GM12878 (cell line): ENCODE results near the gene SLC1A2. TPM values are rescaled to one million over a fixed set of nuclear protein-coding genes. Genes with fewer than 3 reads are reported as not detected.

ENCODE experiments used
- ATAC-seq: fragments of 200-7000 bp; cut with Tn5 transposase; 3 replicates; pipeline ENCODE4 v1.9.1; 2020; ENCODE audit warnings: mild to moderate bottlenecking, moderate library complexity
- BruUV-seq: library from RNA; stranded (reverse); fragments of 400-500 nt; replicated peaks from 2 replicates; lab custom pipeline; 2021; lab: Mats Ljungman, UMichigan
- CTCF ChIA-PET: fragments of 300-600 bp; sonication (Branson Sonifier 250); formaldehyde crosslinking; extraction: SDS; loops from one replicate; lab custom pipeline; 2021; ENCODE audit warnings: inconsistent platforms; lab: Yijun Ruan, JAX
- POLR2A ChIA-PET: fragments of 350-600 bp; formaldehyde crosslinking; extraction: SDS; loops from one replicate; lab custom pipeline; 2021; ENCODE audit warnings: inconsistent platforms; lab: Charles Lee
- RAD21 ChIA-PET: fragments of 300-600 bp; sonication (Branson Sonifier 250); formaldehyde crosslinking; loops from one replicate; lab custom pipeline; 2023; ENCODE audit warnings: antibody characterized with exemption; ENCODE audit not compliant: unreplicated experiment; lab: Charles Lee
- SMC1A ChIA-PET: fragments of 300-600 bp; sonication (Branson Sonifier 250); formaldehyde crosslinking; loops from one replicate; lab custom pipeline; 2023; ENCODE audit not compliant: unreplicated experiment, uncharacterized antibody; lab: Charles Lee
- DNase-seq: peaks from one replicate; pipeline ENCODE4 v3.0.0-alpha.2; 2011; ENCODE audit warnings: low read depth, low spot score
- FAIRE-seq: peaks from 3 replicates; lab custom pipeline; 2011; peaks lifted over from hg19 to GRCh38; lab: Jason Lieb, UNC
- H2AFZ ChIP-seq: 2 replicates; pipeline ENCODE4 v1.6.0; 2011; ENCODE audit warnings: low read depth, low read length, control low read depth; ENCODE audit not compliant: control insufficient read depth
- H3K27ac ChIP-seq: 2 replicates; pipeline ENCODE4 v1.5.1; 2011; ENCODE audit warnings: control low read depth; ENCODE audit not compliant: control insufficient read depth, insufficient read depth
- H3K27me3 ChIP-seq, 2 experiments: replicated peaks in 1 of 2; 2 replicates each; pipeline versions ENCODE4 v1.6.0 to v1.6.1; 2011; ENCODE audit warnings: low read length in 1 of 2; ENCODE audit not compliant: control insufficient read depth in 2 of 2, insufficient read depth in 2 of 2
- H3K36me3 ChIP-seq, 2 experiments: 2 replicates each; pipeline ENCODE4 v1.5.1; 2011; ENCODE audit warnings: low read length in 1 of 2; ENCODE audit not compliant: control insufficient read depth in 2 of 2, insufficient read depth in 2 of 2
- H3K4me1 ChIP-seq: 2 replicates; pipeline ENCODE4 v1.6.1; 2011; ENCODE audit warnings: mild to moderate bottlenecking, low read length, moderate library complexity, mixed read lengths; ENCODE audit not compliant: control insufficient read depth, insufficient read depth
- H3K4me2 ChIP-seq: 2 replicates; pipeline ENCODE4 v1.6.0; 2011; ENCODE audit warnings: control low read depth; ENCODE audit not compliant: control insufficient read depth, insufficient read depth
- H3K4me3 ChIP-seq: fragments of 200-600 bp; sonication (generic); 2 replicates; pipeline ENCODE4 v1.5.1; 2016
- H3K79me2 ChIP-seq: 2 replicates; pipeline ENCODE4 v1.6.0; 2011; ENCODE audit warnings: low read length; ENCODE audit not compliant: control insufficient read depth, insufficient read depth
- H3K9ac ChIP-seq: 2 replicates; pipeline ENCODE4 v1.8.0; 2011; ENCODE audit warnings: low read length, control low read depth, mixed read lengths; ENCODE audit not compliant: control insufficient read depth, insufficient read depth
- H3K9me3 ChIP-seq: replicated peaks from 3 replicates; pipeline ENCODE4 v1.5.1; 2011; ENCODE audit warnings: mild to moderate bottlenecking, low read length; ENCODE audit not compliant: control insufficient read depth, insufficient read depth
- H4K20me1 ChIP-seq: 2 replicates; pipeline ENCODE4 v1.6.0; 2011; ENCODE audit not compliant: control insufficient read depth, insufficient read depth
- BRCA1 ChIP-seq: IDR thresholded peaks from 2 replicates; pipeline ENCODE4 v1.6.1; 2011; ENCODE audit warnings: low read depth, low read length, improper control_type of control experiment
- CBX5 ChIP-seq: sonication (generic); IDR thresholded peaks from 2 replicates; pipeline ENCODE4 v1.6.1; 2016; ENCODE audit warnings: low read depth, moderate library complexity, mild to moderate bottlenecking, inconsistent platforms
- E2F8 ChIP-seq: fragments of 450-650 bp; IDR thresholded peaks from 2 replicates; pipeline ENCODE4 v1.6.1; 2018; ENCODE audit warnings: mild to moderate bottlenecking, low read depth, moderate library complexity; ENCODE audit not compliant: partially characterized antibody
- EZH2 ChIP-seq: IDR thresholded peaks from 2 replicates; pipeline ENCODE4 v1.6.1; 2012; ENCODE audit warnings: low read depth, mild to moderate bottlenecking, control low read depth, inconsistent platforms, low read length, borderline replicate concordance; ENCODE audit not compliant: control insufficient read depth
- GABPA ChIP-seq: IDR thresholded peaks from 2 replicates; pipeline ENCODE4 v1.6.1; 2014; ENCODE audit warnings: antibody characterized with exemption, low read depth, mild to moderate bottlenecking, inconsistent platforms
- HDGF ChIP-seq: fragments of 450-650 bp; IDR thresholded peaks from 2 replicates; pipeline ENCODE4 v1.6.1; 2016; ENCODE audit warnings: antibody characterized with exemption
- HSF1 ChIP-seq: fragments of 150-350 bp; IDR thresholded peaks from 2 replicates; pipeline ENCODE4 v1.6.1; 2014; ENCODE audit warnings: mild to moderate bottlenecking, low read depth, low read length
- NBN ChIP-seq: fragments of 450-650 bp; IDR thresholded peaks from 2 replicates; pipeline ENCODE4 v1.6.1; 2016
- NFXL1 ChIP-seq: fragments of 450-650 bp; IDR thresholded peaks from 2 replicates; pipeline ENCODE4 v1.6.1; 2017; ENCODE audit warnings: antibody characterized with exemption, mild to moderate bottlenecking, borderline replicate concordance
- POLR2AphosphoS2 ChIP-seq: IDR thresholded peaks from 2 replicates; pipeline ENCODE4 v1.6.1; 2011; ENCODE audit warnings: low read depth, mild to moderate bottlenecking, low read length, improper control_type of control experiment, moderate library complexity
- POLR2AphosphoS5 ChIP-seq: IDR thresholded peaks from 2 replicates; pipeline ENCODE4 v1.6.1; 2011; ENCODE audit warnings: mild to moderate bottlenecking, low read length, inconsistent platforms
- SIX5 ChIP-seq: IDR thresholded peaks from 2 replicates; pipeline ENCODE4 v1.6.1; 2011; ENCODE audit warnings: mild to moderate bottlenecking, low read depth, low read length, moderate library complexity; ENCODE audit not compliant: severe bottlenecking
- SPI1 ChIP-seq: IDR thresholded peaks from 2 replicates; pipeline ENCODE4 v1.6.1; 2011; ENCODE audit warnings: low read depth, mild to moderate bottlenecking, low read length, moderate library complexity, borderline replicate concordance; ENCODE audit not compliant: insufficient read depth
- SREBF1 ChIP-seq: IDR thresholded peaks from 2 replicates; pipeline ENCODE4 v1.6.1; 2012; ENCODE audit warnings: mild to moderate bottlenecking, low read length
- ZNF24 ChIP-seq: fragments of 450-650 bp; IDR thresholded peaks from 2 replicates; pipeline ENCODE4 v1.6.1; 2017; ENCODE audit warnings: antibody characterized with exemption, mild to moderate bottlenecking
- WGBS: methylation state at CpG from one replicate; pipeline ENCODE4 v1.1.6; 2016; ENCODE audit warnings: low lambda C conversion rate; ENCODE audit not compliant: insufficient replicate concordance, insufficient coverage; ENCODE audit errors: missing lambda C conversion rate; 5-methylcytosine and 5-hydroxymethylcytosine counted together
- in situ Hi-C: fragments of 300-500 bp; cut with MboI; formaldehyde crosslinking; loops from 9 replicates; pipeline ENCODE4 v1.14.3; 2018; ENCODE audit warnings: mixed read lengths
- intact Hi-C: fragments of 100-400 bp; cut with micrococcal nuclease; formaldehyde crosslinking; loops from one replicate; pipeline ENCODE4 v1.14.2; 2022; ENCODE audit not compliant: unreplicated experiment
- polyA plus RNA-seq, 11 experiments: library from polyadenylated mRNA; depleted of rRNA in 4 of 11; unstranded in 6 of 11; stranded (reverse) in 5 of 11; fragments of >200 nt; fragmentation: Nextera tagmentation in 4 of 11; fragmentation: Illumina TruSeq in 1 of 11; extraction: Ambion mirVana in 4 of 11; extraction: Trizol in 1 of 11; gene quantifications; 1 replicate in 1 of 11; 2 replicates in 10 of 11; pipeline versions ENCODE4 v1.2.1 to v1.2.3, GENCODE V29; 2011 to 2016; ENCODE audit warnings: inconsistent platforms in 2 of 11, missing spikeins in 2 of 11, low read depth in 1 of 11
- total RNA-seq, 4 experiments: library from RNA; depleted of rRNA in 3 of 4; stranded (reverse); fragments of >200 nt in 3 of 4; fragmentation: Illumina TruSeq in 1 of 4; extraction: Trizol in 1 of 4; gene quantifications; 2 replicates each; pipeline versions ENCODE4 v1.2.1 to v1.2.3, GENCODE V29; 2013 to 2021
- TF ChIP-seq, protein P1 (sequence below): IDR thresholded peaks from 2 replicates; pipeline ENCODE4 v1.6.1; 2012; ENCODE audit warnings: mild to moderate bottlenecking, low read depth, low read length

The SLC1A2 gene
- total and polyA plus RNA-seq, 10 of the 15 experiments (the other 5 are each of a cell fraction or from before 2014, with no cell fraction given): 0.01 to 0.84 (median 0.22) TPM; not detected in 1

- no peaks in the 10 kb centered on the region for H3K9me3 ChIP-seq
- no peak overlapping the region for H3K4me3 ChIP-seq
- CTCF ChIA-PET: no interaction called here
- H3K27ac ChIP-seq: no peak overlapping the region
- H3K27me3 ChIP-seq: no peaks in the 10 kb centered on the region
- H2AFZ ChIP-seq: no peak overlapping the region
- H3K4me1 ChIP-seq: peaks cover 9% of the 10 kb centered on the region
- no TSS peak for BruUV-seq
- no peaks in the 10 kb centered on the region for H3K79me2 ChIP-seq
- no peak overlapping the region for H3K4me2 ChIP-seq
- 42% methylated on average over 3 of the region's 3 CpGs for whole genome bisulfite sequencing
- RAD21 ChIA-PET: interaction anchor here (1.1 kb wide), 1 partner anchor 30 kb away, joined by 3 read pairs; no protein-coding TSS in a partner anchor
- ATAC-seq: no peak
- no peak for DNase-seq
- SMC1A ChIA-PET: interaction anchor here (0.7 to 1.2 kb wide), 3 partner anchors 15 to 17 kb away, joined by 3 read pairs; no protein-coding TSS in a partner anchor
- in situ Hi-C loops: no loop called here
- no peaks in the 10 kb centered on the region for H4K20me1 ChIP-seq
- no peak for TF ChIP-seq GABPA
- TF ChIP-seq EZH2: no peak
- TF ChIP-seq NBN: no peak
- no peak for TF ChIP-seq SREBF1
- TF ChIP-seq CBX5: no peak
- TF ChIP-seq ZNF24: no peak
- no peak for TF ChIP-seq SIX5
- no peak for TF ChIP-seq HSF1
- TF ChIP-seq SPI1: no peak
- TF ChIP-seq BRCA1: no peak
- TF ChIP-seq POLR2AphosphoS5: no peak
- no peak for TF ChIP-seq NFXL1
- no peak for TF ChIP-seq POLR2AphosphoS2
- TF ChIP-seq, protein P1, sequence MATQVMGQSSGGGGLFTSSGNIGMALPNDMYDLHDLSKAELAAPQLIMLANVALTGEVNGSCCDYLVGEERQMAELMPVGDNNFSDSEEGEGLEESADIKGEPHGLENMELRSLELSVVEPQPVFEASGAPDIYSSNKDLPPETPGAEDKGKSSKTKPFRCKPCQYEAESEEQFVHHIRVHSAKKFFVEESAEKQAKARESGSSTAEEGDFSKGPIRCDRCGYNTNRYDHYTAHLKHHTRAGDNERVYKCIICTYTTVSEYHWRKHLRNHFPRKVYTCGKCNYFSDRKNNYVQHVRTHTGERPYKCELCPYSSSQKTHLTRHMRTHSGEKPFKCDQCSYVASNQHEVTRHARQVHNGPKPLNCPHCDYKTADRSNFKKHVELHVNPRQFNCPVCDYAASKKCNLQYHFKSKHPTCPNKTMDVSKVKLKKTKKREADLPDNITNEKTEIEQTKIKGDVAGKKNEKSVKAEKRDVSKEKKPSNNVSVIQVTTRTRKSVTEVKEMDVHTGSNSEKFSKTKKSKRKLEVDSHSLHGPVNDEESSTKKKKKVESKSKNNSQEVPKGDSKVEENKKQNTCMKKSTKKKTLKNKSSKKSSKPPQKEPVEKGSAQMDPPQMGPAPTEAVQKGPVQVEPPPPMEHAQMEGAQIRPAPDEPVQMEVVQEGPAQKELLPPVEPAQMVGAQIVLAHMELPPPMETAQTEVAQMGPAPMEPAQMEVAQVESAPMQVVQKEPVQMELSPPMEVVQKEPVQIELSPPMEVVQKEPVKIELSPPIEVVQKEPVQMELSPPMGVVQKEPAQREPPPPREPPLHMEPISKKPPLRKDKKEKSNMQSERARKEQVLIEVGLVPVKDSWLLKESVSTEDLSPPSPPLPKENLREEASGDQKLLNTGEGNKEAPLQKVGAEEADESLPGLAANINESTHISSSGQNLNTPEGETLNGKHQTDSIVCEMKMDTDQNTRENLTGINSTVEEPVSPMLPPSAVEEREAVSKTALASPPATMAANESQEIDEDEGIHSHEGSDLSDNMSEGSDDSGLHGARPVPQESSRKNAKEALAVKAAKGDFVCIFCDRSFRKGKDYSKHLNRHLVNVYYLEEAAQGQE: no peak
- no peak for TF ChIP-seq E2F8
- no peak for TF ChIP-seq HDGF
- H3K36me3 ChIP-seq: no peaks in the 10 kb centered on the region
- no peak for FAIRE-seq
- POLR2A ChIA-PET: interaction anchor here (0.6 kb wide), 1 partner anchor 615 kb away, joined by 3 read pairs; no protein-coding TSS in a partner anchor
- intact Hi-C loops: no loop called here
- H3K9ac ChIP-seq: no peak overlapping the region
Observed at GRCh38 chr11:35288309-35288708, 131.0 kb downstream of the SLC1A2 start.
